GM10847 (cell line): ENCODE data around the gene IQSEC1.

Experiments used
- POLR2A ChIP-seq: IDR thresholded peaks from 2 replicates; pipeline ENCODE4 v1.6.1; 2011; ENCODE audit not compliant: insufficient read length; ENCODE audit errors: extremely low read depth

IQSEC1 gene

GRCh38 chr3:12931273-12931905 is 141.8 kb downstream of the IQSEC1 start:
- no peak for TF ChIP-seq POLR2A

GRCh38 chr3:12929801-12930200 is 143.4 kb downstream of the IQSEC1 start:
- no peak for TF ChIP-seq POLR2A

- no peak for TF ChIP-seq POLR2A
Measured at GRCh38 chr3:12926660-12927059, 146.6 kb downstream of the IQSEC1 start.

GRCh38 chr3:12925648-12926047 is 147.6 kb downstream of the IQSEC1 start:
- TF ChIP-seq POLR2A: no peak

GRCh38 chr3:12924437-12924836 is 148.8 kb downstream of the IQSEC1 start:
- TF ChIP-seq POLR2A: no peak

- no peak for TF ChIP-seq POLR2A
Measured at GRCh38 chr3:12922881-12923431, 150.3 kb downstream of the IQSEC1 start.

GRCh38 chr3:12922306-12922705 is 150.9 kb downstream of the IQSEC1 start:
- no peak for TF ChIP-seq POLR2A

GRCh38 chr3:12921736-12922135 is 151.5 kb downstream of the IQSEC1 start:
- TF ChIP-seq POLR2A: no peak

- no peak for TF ChIP-seq POLR2A
Measured at GRCh38 chr3:12920967-12921366, 152.3 kb downstream of the IQSEC1 start.

- no peak for TF ChIP-seq POLR2A
Measured at GRCh38 chr3:12919205-12919604, 154.0 kb downstream of the IQSEC1 start.

GRCh38 chr3:12918231-12918630 is 155.0 kb downstream of the IQSEC1 start:
- TF ChIP-seq POLR2A: no peak

GRCh38 chr3:12916159-12916558 is 157.1 kb downstream of the IQSEC1 start:
- TF ChIP-seq POLR2A: no peak

- TF ChIP-seq POLR2A: no peak
Measured at GRCh38 chr3:12914088-12914487, 159.1 kb downstream of the IQSEC1 start.

- no peak for TF ChIP-seq POLR2A
Measured at GRCh38 chr3:12911881-12912415, 161.3 kb downstream of the IQSEC1 start.

- no peak for TF ChIP-seq POLR2A
Measured at GRCh38 chr3:12910356-12911099, 162.7 kb downstream of the IQSEC1 start.

- TF ChIP-seq POLR2A: no peak
Measured at GRCh38 chr3:12909710-12910109, 163.5 kb downstream of the IQSEC1 start.
